HG03135 (cell line): ENCODE data around the gene CDHR5.
"Not testable (repeated sequence)": the region's sequence is repeated elsewhere in the genome, so short reads cannot be mapped to it uniquely, and the experiment has no call there.

Experiments used
- ATAC-seq: cut with Tn5 transposase; IDR thresholded peaks from one replicate; pipeline ENCODE4 v1.9.1; 2021; ENCODE audit warnings: mild to moderate bottlenecking, moderate library complexity; ENCODE audit not compliant: unreplicated experiment

Gene CDHR5, protein sequence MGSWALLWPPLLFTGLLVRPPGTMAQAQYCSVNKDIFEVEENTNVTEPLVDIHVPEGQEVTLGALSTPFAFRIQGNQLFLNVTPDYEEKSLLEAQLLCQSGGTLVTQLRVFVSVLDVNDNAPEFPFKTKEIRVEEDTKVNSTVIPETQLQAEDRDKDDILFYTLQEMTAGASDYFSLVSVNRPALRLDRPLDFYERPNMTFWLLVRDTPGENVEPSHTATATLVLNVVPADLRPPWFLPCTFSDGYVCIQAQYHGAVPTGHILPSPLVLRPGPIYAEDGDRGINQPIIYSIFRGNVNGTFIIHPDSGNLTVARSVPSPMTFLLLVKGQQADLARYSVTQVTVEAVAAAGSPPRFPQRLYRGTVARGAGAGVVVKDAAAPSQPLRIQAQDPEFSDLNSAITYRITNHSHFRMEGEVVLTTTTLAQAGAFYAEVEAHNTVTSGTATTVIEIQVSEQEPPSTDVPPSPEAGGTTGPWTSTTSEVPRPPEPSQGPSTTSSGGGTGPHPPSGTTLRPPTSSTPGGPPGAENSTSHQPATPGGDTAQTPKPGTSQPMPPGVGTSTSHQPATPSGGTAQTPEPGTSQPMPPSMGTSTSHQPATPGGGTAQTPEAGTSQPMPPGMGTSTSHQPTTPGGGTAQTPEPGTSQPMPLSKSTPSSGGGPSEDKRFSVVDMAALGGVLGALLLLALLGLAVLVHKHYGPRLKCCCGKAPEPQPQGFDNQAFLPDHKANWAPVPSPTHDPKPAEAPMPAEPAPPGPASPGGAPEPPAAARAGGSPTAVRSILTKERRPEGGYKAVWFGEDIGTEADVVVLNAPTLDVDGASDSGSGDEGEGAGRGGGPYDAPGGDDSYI

DNA sequence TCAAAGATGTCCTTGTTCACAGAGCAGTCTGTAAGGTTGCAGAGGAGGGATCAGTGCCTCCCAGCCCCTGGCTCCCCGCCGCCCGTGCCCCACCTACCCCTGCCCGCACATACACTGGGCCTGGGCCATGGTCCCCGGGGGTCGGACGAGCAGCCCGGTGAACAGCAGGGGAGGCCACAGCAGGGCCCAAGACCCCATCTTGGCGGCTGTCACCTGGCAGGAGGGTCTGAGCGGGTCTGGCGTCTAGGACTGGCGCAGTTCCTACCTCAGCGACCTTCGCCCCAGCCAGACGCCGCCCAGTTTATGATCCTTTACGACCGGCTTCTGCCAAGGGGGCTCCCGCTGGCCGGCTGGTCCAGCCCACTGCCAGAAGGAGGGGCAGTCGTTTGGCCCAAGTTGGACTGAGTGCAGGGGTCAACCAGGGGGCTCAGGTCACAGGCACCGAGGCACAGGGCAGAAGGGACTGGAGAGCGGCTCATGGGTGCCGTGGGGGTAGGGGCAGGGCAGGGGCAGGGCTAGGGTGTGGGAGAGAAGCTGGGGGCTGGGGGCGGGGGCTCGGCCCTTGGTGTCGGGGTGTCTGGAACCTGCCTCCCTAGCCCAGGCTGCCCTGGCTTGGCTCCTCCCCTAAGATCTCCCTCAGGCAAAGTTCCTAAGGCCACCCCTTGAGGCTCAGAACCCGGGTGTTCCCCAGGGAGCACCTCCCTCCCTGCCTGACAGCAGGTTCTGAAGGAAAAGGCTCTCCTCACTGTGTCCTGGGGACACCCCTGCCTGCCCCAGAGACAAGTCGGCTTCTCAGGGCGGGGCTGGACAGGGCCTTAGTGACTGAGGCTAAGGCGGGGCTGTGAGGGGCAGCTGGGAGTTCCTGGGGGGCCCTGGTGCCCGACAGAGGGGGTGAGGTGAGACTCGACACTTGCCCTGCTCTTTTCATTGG, at the start of gene CDHR5:
TSS of gene CDHR5 (minus strand) at position 251 of the 931 bp plus-strand sequence. CDS start at position 198, 53 bp downstream.
- ATAC-seq: no peak

GRCh38 chr11:674406-674805, 49.7 kb upstream of the CDHR5 start:
- ATAC-seq: no peak

DNA sequence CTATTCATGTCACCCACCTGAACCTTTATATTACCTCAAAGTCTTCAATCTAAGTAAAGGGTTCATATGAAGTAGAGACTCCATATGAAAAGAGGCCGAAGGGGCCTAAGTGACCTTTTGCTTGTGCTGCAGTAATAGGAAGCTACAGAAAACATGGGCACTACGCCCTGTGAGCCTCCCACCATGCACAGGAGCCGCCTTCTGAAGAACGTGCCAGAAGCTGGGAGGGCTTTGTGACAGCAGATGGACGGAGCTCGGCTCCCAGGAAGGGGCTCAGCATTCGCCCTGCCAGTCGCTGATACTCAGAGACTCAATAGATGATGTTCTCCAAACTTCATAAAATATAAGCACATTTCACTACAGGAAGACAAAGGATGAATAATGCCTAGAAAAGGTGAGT, 49.1 kb upstream of the CDHR5 start:
- ATAC-seq: no peak

DNA sequence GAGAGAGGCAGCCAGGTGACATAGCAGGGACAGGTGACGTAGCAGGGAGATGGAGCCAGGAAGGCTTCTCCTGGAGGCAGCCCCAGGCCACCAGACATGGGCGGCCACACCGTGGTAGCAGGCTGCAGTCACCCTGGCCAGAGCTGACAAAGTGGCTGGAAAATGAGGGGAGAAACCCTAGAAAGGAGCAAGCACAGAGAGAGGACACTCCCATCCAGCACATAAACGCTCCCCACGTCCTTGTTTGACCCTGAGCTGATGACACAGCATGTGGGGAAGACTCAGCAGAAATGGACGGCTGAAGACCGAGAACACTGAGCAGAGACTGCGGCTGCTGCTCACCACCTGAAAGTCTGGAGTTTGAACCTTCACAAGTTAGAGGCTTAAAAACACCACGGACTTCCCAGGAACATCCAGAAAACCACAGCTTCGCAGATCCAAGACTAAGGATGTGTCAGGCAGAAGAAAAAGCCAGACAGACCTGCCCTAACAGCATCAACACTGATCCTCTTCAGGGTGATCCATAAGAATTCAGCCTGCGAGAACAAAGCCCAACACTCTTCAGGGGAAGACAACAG, 41.0 kb upstream of the CDHR5 start:
- no peak for ATAC-seq

GRCh38 chr11:665062-665703, 40.4 kb upstream of the CDHR5 start:
- no peak for ATAC-seq

- no peak for ATAC-seq
Measured at GRCh38 chr11:662689-663274, 38.0 kb upstream of the CDHR5 start.

GRCh38 chr11:660681-661444, 36.1 kb upstream of the CDHR5 start:
- ATAC-seq: no peak

- ATAC-seq: no peak
Measured at GRCh38 chr11:660281-660680, 35.5 kb upstream of the CDHR5 start.

GRCh38 chr11:659532-660085, 34.9 kb upstream of the CDHR5 start:
- ATAC-seq: no peak

DNA sequence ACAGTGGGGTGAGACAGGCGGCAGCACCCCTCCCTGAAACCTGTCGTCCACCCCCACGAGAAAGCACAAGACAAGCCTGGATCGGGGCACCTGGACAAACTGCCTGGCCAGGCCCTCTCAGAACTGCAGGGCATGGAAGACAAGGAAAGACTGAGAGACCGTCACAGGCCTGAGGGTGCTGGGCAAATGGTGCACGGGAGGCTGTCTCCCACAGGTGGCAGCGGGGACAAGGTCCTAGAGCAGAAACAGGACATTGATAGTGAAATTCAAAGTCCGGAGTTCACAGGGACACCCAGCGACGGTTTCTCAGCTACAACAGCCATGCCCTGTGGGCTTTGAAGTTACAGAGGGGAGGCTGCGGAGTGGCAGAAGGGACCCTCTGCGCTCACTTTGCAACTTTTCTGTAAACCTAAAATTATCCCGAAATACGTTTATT, 33.0 kb upstream of the CDHR5 start:
- no peak for ATAC-seq

- no peak for ATAC-seq
Measured at GRCh38 chr11:656866-657265, 32.1 kb upstream of the CDHR5 start.

DNA sequence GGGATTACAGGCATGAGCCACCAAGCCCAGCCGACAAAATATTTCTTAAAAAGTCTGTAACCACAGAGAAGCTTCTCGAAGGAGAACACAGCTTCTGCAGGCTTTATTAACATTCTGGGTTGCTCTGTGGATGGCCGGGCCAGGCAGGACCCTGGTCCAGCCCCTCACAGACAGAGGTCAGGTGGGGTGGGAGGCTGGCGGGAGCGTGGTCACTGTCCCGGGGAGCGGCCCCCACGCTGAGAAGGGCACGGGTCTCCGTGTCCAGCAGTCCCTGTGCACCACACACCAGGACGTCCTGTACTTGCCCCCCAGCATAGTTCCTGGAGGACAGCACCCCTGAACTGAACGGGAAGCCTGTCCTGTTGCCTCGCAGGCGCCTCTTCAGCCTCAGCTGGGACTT, 31.7 kb upstream of the CDHR5 start:
- ATAC-seq: no peak

DNA sequence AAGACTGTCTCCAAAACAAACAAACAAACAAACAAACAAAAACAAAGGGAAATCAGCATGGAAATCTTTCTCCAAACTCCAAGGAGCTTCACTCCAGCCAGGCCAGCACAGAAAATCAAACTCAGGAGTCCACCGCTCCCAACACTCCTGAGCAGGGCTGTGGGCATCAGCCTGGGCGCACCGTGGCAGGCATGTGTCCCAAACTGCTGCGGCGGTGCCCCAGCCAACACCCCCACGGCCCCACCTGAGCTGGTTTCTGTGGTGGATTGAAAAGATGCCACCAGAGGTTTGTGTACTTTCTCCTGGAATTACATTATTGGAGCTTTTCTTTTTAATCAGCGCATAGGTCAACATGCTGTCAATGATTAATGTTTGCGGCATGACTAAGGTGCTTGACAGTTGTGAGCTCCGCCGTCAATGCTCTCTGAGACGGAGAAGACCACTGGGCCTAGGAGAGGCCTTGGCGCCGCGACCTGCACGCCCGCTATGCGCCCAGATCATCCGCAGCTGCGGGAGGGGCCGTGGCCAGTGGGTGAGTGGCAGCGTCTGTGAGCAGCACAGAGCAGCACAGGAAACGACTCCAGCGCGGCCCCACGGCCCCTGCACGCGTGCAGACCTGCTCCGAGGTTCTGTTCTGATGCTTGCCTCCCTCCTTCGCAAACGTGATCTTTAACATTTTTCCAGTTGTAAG, 30.4 kb upstream of the CDHR5 start:
- no peak for ATAC-seq

DNA sequence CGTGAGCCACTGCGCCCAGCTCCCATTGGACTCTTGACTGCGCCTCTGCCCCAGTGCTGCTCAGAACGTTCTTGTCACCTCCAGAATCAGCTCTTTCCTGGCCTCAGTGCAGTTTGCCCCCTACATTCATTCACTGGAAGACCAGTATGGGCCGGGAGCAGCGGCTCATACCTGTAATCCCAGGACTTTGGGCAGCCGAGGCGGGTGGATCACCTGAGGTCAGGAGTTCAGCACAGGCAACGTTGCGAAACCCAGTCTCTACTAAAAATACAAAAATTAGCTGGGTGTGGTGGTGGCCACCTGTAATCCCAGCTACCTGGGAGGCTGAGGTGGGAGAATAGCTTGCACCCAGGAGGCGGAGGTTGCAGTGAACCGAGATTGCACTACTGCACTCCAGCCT, 29.7 kb upstream of the CDHR5 start:
- not testable (repeated sequence) for ATAC-seq

GRCh38 chr11:653837-654236, 29.1 kb upstream of the CDHR5 start:
- no peak for ATAC-seq

DNA sequence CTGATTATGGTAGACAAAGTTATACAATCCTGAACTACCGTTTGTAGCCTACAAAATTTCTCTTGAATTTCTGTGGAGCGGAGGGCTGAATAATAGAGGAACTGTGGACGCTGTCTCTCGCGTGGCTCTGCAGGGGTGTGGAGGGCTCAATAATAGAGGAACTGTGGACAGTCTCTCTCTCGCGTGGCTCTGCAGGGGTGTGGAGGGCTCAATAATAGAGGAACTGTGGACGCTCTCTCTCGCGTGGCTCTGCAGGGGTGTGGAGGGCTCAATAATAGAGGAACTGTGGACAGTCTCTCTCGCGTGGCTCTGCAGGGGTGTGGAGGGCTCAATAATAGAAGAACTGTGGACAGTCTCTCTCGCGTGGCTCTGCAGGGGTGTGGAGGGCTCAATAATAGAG, 28.4 kb upstream of the CDHR5 start:
- not testable (repeated sequence) for ATAC-seq

DNA sequence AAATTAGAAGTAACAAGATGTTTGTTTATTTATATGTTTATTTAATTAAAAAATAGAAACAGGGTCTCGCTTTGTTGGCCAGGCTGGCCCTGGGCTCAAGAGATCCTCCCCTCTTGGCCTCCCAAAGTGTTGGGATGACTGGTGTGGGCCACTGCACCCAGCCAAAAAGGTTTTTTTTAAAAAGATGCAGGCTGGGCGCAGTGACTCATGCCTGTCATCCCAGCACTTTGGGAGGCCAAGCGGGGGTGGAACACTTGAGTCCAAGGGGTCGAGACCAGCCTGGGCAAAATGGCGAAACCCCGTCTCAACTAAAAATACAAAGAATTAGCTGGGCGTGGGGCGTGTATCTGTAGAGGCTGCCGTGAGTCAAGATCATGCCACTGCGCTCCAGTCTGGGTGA, 25.7 kb upstream of the CDHR5 start:
- no peak for ATAC-seq

DNA sequence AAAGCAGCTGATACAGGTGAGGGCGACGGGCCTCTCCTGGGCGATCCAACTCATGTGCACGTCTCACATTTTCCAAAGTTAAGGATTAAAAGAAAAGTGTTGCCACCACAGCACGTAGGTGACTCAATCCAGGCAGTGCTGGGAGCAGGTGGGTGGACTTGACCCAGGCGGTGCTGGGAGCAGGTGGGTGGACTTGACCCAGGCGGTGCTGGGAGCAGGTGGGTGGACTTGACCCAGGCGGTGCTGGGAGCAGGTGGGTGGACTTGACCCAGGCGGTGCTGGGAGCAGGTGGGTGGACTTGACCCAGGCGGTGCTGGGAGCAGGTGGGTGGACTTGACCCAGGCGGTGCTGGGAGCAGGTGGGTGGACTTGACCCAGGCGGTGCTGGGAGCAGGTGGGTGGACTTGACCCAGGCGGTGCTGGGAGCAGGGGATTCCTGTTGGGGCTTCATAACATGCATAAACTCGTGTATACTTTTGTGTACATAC, 23.0 kb upstream of the CDHR5 start:
- not testable (repeated sequence) for ATAC-seq
